ENCODE measurements around the gene EFHD2.

Gene EFHD2

GRCh38 chr1:15428815-15429435 is 19.2 kb downstream of the EFHD2 start:
- H3K27ac ChIP-seq: no peak overlapping the region
- no peaks in the 10 kb centered on the region for H3K4me1 ChIP-seq
- H3K9ac ChIP-seq: no peak overlapping the region
- no peak overlapping the region for H2AFZ ChIP-seq
- H3K9me3 ChIP-seq (ENCODE audit: control insufficient read depth, low read length): no peaks in the 10 kb centered on the region
- no peak overlapping the region for H3K4me3 ChIP-seq (ENCODE audit: low read depth, low read length)
- no peaks in the 10 kb centered on the region for H3K27me3 ChIP-seq (ENCODE audit: control insufficient read depth, insufficient read depth, low read length)
- TF ChIP-seq CTCF (IDR thresholded peaks at IDR 0.05): no peak
- no peak overlapping the region for H3K4me2 ChIP-seq (ENCODE audit: low read length)
- peaks cover 5% of the 10 kb centered on the region for H3K79me2 ChIP-seq
- H3K36me3 ChIP-seq (ENCODE audit: control insufficient read depth, insufficient read depth, low read length): no peaks in the 10 kb centered on the region

- Histone ChIP-seq H3K79me2 (peaks cover 4% of the 10 kb centered on the region), H3K9me3 (ENCODE audit: control insufficient read depth, low read length) (no peaks in the 10 kb centered on the region), H3K4me2 (ENCODE audit: low read length) (no peak overlapping the region), H3K27ac (no peak overlapping the region), H3K9ac (no peak overlapping the region), H3K4me1 (no peaks in the 10 kb centered on the region), H3K36me3 (ENCODE audit: control insufficient read depth, insufficient read depth, low read length) (no peaks in the 10 kb centered on the region), H3K4me3 (ENCODE audit: low read depth, low read length) (no peak overlapping the region), H3K27me3 (ENCODE audit: control insufficient read depth, insufficient read depth, low read length) (no peaks in the 10 kb centered on the region), H2AFZ (no peak overlapping the region)
- no peak for TF ChIP-seq CTCF (IDR thresholded peaks at IDR 0.05)
Measured at GRCh38 chr1:15429701-15430149, 20.0 kb downstream of the EFHD2 start.

- Histone ChIP-seq H3K27me3 (ENCODE audit: control insufficient read depth, insufficient read depth, low read length) (no peaks in the 10 kb centered on the region), H3K36me3 (ENCODE audit: control insufficient read depth, insufficient read depth, low read length) (no peaks in the 10 kb centered on the region), H3K79me2 (no peaks in the 10 kb centered on the region), H3K27ac (no peak overlapping the region), H3K4me1 (no peaks in the 10 kb centered on the region), H2AFZ (no peak overlapping the region), H3K4me3 (ENCODE audit: low read depth, low read length) (no peak overlapping the region), H3K9ac (no peak overlapping the region), H3K4me2 (ENCODE audit: low read length) (no peak overlapping the region), H3K9me3 (ENCODE audit: control insufficient read depth, low read length) (no peaks in the 10 kb centered on the region)
- peak; percentile 86 for TF ChIP-seq CTCF (IDR thresholded peaks at IDR 0.05)
Measured at GRCh38 chr1:15430787-15431570, 21.3 kb downstream of the EFHD2 start.

- Histone ChIP-seq H3K4me3 (ENCODE audit: low read depth, low read length) (no peak overlapping the region), H2AFZ (no peak overlapping the region), H3K4me1 (no peaks in the 10 kb centered on the region), H3K9ac (no peak overlapping the region), H3K27me3 (ENCODE audit: control insufficient read depth, insufficient read depth, low read length) (no peaks in the 10 kb centered on the region), H3K36me3 (ENCODE audit: control insufficient read depth, insufficient read depth, low read length) (no peaks in the 10 kb centered on the region), H3K27ac (no peak overlapping the region), H3K79me2 (no peaks in the 10 kb centered on the region), H3K9me3 (ENCODE audit: control insufficient read depth, low read length) (no peaks in the 10 kb centered on the region), H3K4me2 (ENCODE audit: low read length) (no peak overlapping the region)
- no peak for TF ChIP-seq CTCF (IDR thresholded peaks at IDR 0.05)
Measured at GRCh38 chr1:15431571-15431948, 21.9 kb downstream of the EFHD2 start.

Data from parathyroid adenoma (tissue), 2 donors.